ENCODE measurements around the gene DENND6B.

DENND6B gene

DNA sequence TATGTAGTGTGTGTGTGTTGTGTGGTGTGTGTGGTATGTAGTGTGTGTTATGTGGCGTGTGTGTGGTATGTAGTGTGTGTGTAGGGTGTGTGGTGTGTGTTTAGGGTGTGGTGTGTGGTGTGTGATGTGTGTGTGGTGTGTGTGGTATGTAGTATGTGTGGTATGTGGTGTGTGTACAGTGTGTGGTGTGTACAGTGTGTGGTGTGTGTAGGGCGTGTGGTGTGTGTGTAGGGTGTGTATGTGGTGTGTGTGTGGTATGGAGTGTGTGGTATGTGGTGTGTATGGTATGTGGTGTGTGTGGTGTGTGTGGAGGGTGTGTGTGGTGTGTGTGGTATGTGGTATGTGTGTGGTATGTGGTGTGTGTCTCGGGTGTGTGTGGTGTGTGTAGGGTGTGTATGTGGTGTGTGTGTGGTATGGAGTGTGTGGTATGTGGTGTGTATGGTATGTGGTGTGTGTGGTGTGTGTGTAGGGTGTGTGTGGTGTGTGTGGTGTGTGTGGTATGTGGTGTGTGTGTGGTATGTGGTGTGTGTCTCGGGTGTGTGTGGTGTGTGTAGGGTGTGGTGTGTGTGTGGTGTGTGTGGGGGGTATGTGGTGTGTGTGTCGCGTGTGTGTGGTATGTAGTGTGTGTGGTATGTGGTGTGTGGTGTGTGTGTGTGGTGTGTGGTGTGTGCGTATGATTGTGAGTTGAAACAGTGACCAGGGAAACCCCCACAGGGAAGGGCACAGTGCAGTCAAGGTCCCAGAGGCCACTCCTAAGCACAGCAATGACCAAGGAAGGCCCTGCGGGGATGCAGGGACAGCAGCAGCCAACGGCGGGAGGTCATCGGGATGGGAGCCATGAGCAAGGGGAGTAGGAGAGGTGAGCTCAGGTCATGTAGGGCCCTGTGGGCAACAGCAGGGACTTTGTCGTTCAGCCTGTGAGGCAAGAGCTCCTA is 13.4 kb upstream of the DENND6B start:
- TF ChIP-seq TOX (CRISPR knock-in tag; IDR thresholded peaks at IDR 0.05; ENCODE audit: borderline replicate concordance) (no peak), CSDC2 (CRISPR knock-in tag; IDR thresholded peaks at IDR 0.05) (no peak), POU6F1 (CRISPR knock-in tag; IDR thresholded peaks at IDR 0.05; ENCODE audit: borderline replicate concordance, low read depth) (no peak), SNAI2 (CRISPR knock-in tag; IDR thresholded peaks at IDR 0.05) (no peak), ZNF70 (CRISPR knock-in tag; IDR thresholded peaks at IDR 0.05) (no peak), ZNF565 (CRISPR knock-in tag; conservative IDR thresholded peaks at IDR 0.05; ENCODE audit: low read depth) (no peak), OSR1 (CRISPR knock-in tag; IDR thresholded peaks at IDR 0.05) (no peak), BACH2 (CRISPR knock-in tag; IDR thresholded peaks at IDR 0.05; ENCODE audit: borderline replicate concordance) (no peak), ZC3H10 (CRISPR knock-in tag; IDR thresholded peaks at IDR 0.05) (no peak)
- TF ChIP-seq, protein P1, sequence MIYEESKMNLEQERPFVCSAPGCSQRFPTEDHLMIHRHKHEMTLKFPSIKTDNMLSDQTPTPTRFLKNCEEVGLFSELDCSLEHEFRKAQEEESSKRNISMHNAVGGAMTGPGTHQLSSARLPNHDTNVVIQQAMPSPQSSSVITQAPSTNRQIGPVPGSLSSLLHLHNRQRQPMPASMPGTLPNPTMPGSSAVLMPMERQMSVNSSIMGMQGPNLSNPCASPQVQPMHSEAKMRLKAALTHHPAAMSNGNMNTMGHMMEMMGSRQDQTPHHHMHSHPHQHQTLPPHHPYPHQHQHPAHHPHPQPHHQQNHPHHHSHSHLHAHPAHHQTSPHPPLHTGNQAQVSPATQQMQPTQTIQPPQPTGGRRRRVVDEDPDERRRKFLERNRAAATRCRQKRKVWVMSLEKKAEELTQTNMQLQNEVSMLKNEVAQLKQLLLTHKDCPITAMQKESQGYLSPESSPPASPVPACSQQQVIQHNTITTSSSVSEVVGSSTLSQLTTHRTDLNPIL (CRISPR knock-in tag; IDR thresholded peaks at IDR 0.05; ENCODE audit: low read depth): no peak
- ATAC-seq: no peak

DNA sequence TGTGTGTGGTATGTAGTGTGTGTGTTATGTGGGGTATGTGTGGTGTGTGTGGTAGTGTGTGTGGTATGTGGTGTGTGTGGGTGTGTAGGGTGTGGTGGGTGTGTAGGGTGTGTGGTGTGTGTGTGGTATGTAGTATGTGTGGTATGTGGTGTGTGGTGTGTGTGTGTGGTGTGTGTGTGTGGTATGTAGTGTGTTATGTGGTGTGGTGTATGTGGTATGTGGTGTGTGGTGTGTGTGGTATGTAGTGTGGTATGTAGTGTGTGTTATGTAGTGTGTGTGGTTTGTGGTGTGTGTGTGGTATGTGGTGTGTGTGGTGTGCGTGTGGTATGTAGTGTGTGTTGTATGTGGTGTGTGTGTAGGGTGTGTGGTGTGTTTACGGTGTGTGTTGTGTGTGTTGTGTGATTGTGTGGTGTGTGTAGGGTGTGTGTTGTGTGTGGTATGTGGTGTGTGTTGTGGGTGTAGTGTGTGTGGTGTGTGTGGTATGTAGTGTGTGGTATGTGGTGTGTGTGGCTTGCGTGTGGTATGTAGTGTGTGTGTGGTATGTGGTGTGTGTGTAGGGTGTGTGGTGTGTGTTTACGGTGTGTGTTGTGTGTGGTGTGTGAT is 12.1 kb upstream of the DENND6B start:
- ATAC-seq: no peak
- TF ChIP-seq PATZ1 (CRISPR knock-in tag; IDR thresholded peaks at IDR 0.05; ENCODE audit: borderline replicate concordance) (no peak), PPARA (CRISPR knock-in tag; IDR thresholded peaks at IDR 0.05; ENCODE audit: borderline replicate concordance) (no peak), ZNF8 (CRISPR knock-in tag; IDR thresholded peaks at IDR 0.05) (no peak), SNAI2 (CRISPR knock-in tag; IDR thresholded peaks at IDR 0.05) (no peak), TCF4 (CRISPR knock-in tag; IDR thresholded peaks at IDR 0.05; ENCODE audit: borderline replicate concordance) (no peak), GLIS3 (CRISPR knock-in tag; IDR thresholded peaks at IDR 0.05) (no peak), ISL1 (CRISPR knock-in tag; IDR thresholded peaks at IDR 0.05) (no peak), ARNTL (CRISPR knock-in tag; IDR thresholded peaks at IDR 0.05; ENCODE audit: borderline replicate concordance, low read depth) (no peak), OSR1 (CRISPR knock-in tag; IDR thresholded peaks at IDR 0.05) (no peak), BACH2 (CRISPR knock-in tag; IDR thresholded peaks at IDR 0.05; ENCODE audit: borderline replicate concordance) (no peak), ZNF70 (CRISPR knock-in tag; IDR thresholded peaks at IDR 0.05) (no peak), ZFP3 (CRISPR knock-in tag; IDR thresholded peaks at IDR 0.05) (no peak), ZNF565 (CRISPR knock-in tag; conservative IDR thresholded peaks at IDR 0.05; ENCODE audit: low read depth) (no peak), TOX (CRISPR knock-in tag; IDR thresholded peaks at IDR 0.05; ENCODE audit: borderline replicate concordance) (no peak), ESRRG (CRISPR knock-in tag; IDR thresholded peaks at IDR 0.05) (no peak), ZC3H10 (CRISPR knock-in tag; IDR thresholded peaks at IDR 0.05) (no peak)
- TF ChIP-seq, protein P2, sequence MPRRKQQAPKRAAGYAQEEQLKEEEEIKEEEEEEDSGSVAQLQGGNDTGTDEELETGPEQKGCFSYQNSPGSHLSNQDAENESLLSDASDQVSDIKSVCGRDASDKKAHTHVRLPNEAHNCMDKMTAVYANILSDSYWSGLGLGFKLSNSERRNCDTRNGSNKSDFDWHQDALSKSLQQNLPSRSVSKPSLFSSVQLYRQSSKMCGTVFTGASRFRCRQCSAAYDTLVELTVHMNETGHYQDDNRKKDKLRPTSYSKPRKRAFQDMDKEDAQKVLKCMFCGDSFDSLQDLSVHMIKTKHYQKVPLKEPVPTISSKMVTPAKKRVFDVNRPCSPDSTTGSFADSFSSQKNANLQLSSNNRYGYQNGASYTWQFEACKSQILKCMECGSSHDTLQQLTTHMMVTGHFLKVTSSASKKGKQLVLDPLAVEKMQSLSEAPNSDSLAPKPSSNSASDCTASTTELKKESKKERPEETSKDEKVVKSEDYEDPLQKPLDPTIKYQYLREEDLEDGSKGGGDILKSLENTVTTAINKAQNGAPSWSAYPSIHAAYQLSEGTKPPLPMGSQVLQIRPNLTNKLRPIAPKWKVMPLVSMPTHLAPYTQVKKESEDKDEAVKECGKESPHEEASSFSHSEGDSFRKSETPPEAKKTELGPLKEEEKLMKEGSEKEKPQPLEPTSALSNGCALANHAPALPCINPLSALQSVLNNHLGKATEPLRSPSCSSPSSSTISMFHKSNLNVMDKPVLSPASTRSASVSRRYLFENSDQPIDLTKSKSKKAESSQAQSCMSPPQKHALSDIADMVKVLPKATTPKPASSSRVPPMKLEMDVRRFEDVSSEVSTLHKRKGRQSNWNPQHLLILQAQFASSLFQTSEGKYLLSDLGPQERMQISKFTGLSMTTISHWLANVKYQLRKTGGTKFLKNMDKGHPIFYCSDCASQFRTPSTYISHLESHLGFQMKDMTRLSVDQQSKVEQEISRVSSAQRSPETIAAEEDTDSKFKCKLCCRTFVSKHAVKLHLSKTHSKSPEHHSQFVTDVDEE (CRISPR knock-in tag; IDR thresholded peaks at IDR 0.05): no peak
- TF ChIP-seq, protein P1 (CRISPR knock-in tag; IDR thresholded peaks at IDR 0.05; ENCODE audit: low read depth): no peak
- TF ChIP-seq, protein P3, sequence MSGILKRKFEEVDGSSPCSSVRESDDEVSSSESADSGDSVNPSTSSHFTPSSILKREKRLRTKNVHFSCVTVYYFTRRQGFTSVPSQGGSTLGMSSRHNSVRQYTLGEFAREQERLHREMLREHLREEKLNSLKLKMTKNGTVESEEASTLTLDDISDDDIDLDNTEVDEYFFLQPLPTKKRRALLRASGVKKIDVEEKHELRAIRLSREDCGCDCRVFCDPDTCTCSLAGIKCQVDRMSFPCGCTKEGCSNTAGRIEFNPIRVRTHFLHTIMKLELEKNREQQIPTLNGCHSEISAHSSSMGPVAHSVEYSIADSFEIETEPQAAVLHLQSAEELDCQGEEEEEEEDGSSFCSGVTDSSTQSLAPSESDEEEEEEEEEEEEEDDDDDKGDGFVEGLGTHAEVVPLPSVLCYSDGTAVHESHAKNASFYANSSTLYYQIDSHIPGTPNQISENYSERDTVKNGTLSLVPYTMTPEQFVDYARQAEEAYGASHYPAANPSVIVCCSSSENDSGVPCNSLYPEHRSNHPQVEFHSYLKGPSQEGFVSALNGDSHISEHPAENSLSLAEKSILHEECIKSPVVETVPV (CRISPR knock-in tag; IDR thresholded peaks at IDR 0.05): no peak
